Neural progenitor cell (in vitro differentiated cells): ENCODE results near the gene GPC4. TPM values are rescaled to one million over a fixed set of nuclear protein-coding genes. Genes with fewer than 3 reads are reported as not detected.

Source experiments
- DNase-seq: peaks from one replicate; pipeline ENCODE4 v3.0.0-alpha.2; 2016; ENCODE audit warnings: low spot score
- H2AFZ ChIP-seq: fragments of 200-600 bp; sonication (generic); replicated peaks from 2 replicates; pipeline ENCODE4 v1.6.1; 2016; ENCODE audit warnings: antibody characterized with exemption
- H3F3A ChIP-seq: fragments of 200-600 bp; sonication (generic); 2 replicates; pipeline ENCODE4 v1.6.1; 2016; ENCODE audit warnings: antibody characterized with exemption, low read depth
- H3K27ac ChIP-seq: fragments of 200-600 bp; sonication (generic); 2 replicates; pipeline ENCODE4 v1.5.1; 2016; ENCODE audit warnings: mild to moderate bottlenecking
- H3K27me3 ChIP-seq: fragments of 200-600 bp; sonication (generic); 2 replicates; pipeline ENCODE4 v1.6.1; 2016; ENCODE audit warnings: mild to moderate bottlenecking, moderate library complexity
- H3K36me3 ChIP-seq: fragments of 200-600 bp; sonication (generic); 2 replicates; pipeline ENCODE4 v1.5.1; 2016
- H3K4me1 ChIP-seq: fragments of 200-600 bp; sonication (generic); 2 replicates; pipeline ENCODE4 v1.6.1; 2016; ENCODE audit warnings: mixed run types
- H3K4me2 ChIP-seq: fragments of 200-600 bp; sonication (generic); 2 replicates; pipeline ENCODE4 v1.6.1; 2016
- H3K4me3 ChIP-seq: fragments of 200-600 bp; sonication (generic); 2 replicates; pipeline ENCODE4 v1.5.1; 2016
- H3K79me2 ChIP-seq: fragments of 200-600 bp; sonication (generic); 2 replicates; pipeline ENCODE4 v1.6.1; 2016; ENCODE audit warnings: low read depth
- H3K9ac ChIP-seq: fragments of 200-600 bp; sonication (generic); 2 replicates; pipeline ENCODE4 v1.6.1; 2016
- H3K9me3 ChIP-seq: fragments of 200-600 bp; sonication (generic); 2 replicates; pipeline ENCODE4 v1.5.1; 2016; ENCODE audit warnings: low read depth
- H4K20me1 ChIP-seq: fragments of 200-600 bp; sonication (generic); 2 replicates; pipeline ENCODE4 v1.6.1; 2016; ENCODE audit warnings: low read depth
- H3K27ac Mint-ChIP-seq: 3 replicates; pipeline ENCODE4 v1.8.0; 2021; ENCODE audit warnings: mixed read lengths
- H3K27me3 Mint-ChIP-seq: 2 replicates; pipeline ENCODE4 v1.8.0; 2022; ENCODE audit warnings: low read depth, mild to moderate bottlenecking, inconsistent platforms, moderate library complexity, mixed read lengths; ENCODE audit not compliant: insufficient read depth
- H3K36me3 Mint-ChIP-seq: 3 replicates; pipeline ENCODE4 v1.8.0; 2021; ENCODE audit warnings: mixed read lengths
- H3K4me1 Mint-ChIP-seq: 3 replicates; pipeline ENCODE4 v1.8.0; 2021; ENCODE audit warnings: mixed read lengths
- H3K4me3 Mint-ChIP-seq: 3 replicates; pipeline ENCODE4 v1.8.0; 2021; ENCODE audit warnings: mild to moderate bottlenecking, moderate library complexity, mixed read lengths
- H3K9me3 Mint-ChIP-seq: 3 replicates; pipeline ENCODE4 v1.8.0; 2020; ENCODE audit warnings: mixed read lengths
- EZH2 ChIP-seq: fragments of 200-600 bp; sonication (generic); IDR thresholded peaks from 2 replicates; pipeline ENCODE4 v1.6.1; 2017; ENCODE audit warnings: antibody characterized with exemption, mild to moderate bottlenecking, moderate library complexity
- EZH2phosphoT487 ChIP-seq: fragments of 200-600 bp; sonication (generic); IDR thresholded peaks from 2 replicates; pipeline ENCODE4 v1.6.1; 2017; ENCODE audit warnings: antibody characterized with exemption
- total RNA-seq: library from RNA; depleted of rRNA; stranded (reverse); fragments of >200 nt; gene quantifications from 2 replicates; pipeline ENCODE4 v1.2.3, GENCODE V29; 2015; ENCODE audit warnings: low replicate concordance
- TF ChIP-seq, protein P1 (sequence below): fragments of 200-600 bp; sonication (generic); IDR thresholded peaks from 2 replicates; pipeline ENCODE4 v1.5.1; 2017; ENCODE audit warnings: antibody characterized with exemption, mild to moderate bottlenecking

GPC4 gene
- total RNA-seq, 1 donor from 2014 or later, result 23.6 TPM

GRCh38 chrX:133375615-133376340 is 39.5 kb downstream of the GPC4 start:
- Histone ChIP-seq H2AFZ (no peak overlapping the region), H3K27me3 (no peaks in the 10 kb centered on the region), H3K36me3 (no peaks in the 10 kb centered on the region), H3K9ac (no peak overlapping the region), H3K9me3 (no peaks in the 10 kb centered on the region), H3K4me3 (no peak overlapping the region), H3K4me2 (no peak overlapping the region), H3K79me2 (peaks cover 69% of the 10 kb centered on the region), H3K27ac (no peak overlapping the region), H3F3A (peaks cover 7% of the 10 kb centered on the region), H4K20me1 (peaks cover 32% of the 10 kb centered on the region), H3K4me1 (peaks cover 5% of the 10 kb centered on the region)
- Mint-ChIP-seq H3K9me3 (no peaks in the 10 kb centered on the region), H3K4me3 (peak overlapping the region; percentile 20), H3K4me1 (peaks cover 77% of the 10 kb centered on the region), H3K27me3 (peaks cover 2% of the 10 kb centered on the region), H3K36me3 (peaks cover 7% of the 10 kb centered on the region), H3K27ac (peak overlapping the region; percentile 68)
- TF ChIP-seq EZH2phosphoT487 (no peak), EZH2 (no peak)
- TF ChIP-seq, protein P1, sequence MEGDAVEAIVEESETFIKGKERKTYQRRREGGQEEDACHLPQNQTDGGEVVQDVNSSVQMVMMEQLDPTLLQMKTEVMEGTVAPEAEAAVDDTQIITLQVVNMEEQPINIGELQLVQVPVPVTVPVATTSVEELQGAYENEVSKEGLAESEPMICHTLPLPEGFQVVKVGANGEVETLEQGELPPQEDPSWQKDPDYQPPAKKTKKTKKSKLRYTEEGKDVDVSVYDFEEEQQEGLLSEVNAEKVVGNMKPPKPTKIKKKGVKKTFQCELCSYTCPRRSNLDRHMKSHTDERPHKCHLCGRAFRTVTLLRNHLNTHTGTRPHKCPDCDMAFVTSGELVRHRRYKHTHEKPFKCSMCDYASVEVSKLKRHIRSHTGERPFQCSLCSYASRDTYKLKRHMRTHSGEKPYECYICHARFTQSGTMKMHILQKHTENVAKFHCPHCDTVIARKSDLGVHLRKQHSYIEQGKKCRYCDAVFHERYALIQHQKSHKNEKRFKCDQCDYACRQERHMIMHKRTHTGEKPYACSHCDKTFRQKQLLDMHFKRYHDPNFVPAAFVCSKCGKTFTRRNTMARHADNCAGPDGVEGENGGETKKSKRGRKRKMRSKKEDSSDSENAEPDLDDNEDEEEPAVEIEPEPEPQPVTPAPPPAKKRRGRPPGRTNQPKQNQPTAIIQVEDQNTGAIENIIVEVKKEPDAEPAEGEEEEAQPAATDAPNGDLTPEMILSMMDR, result no peak
- peak; percentile 18 for DNase-seq

DNA sequence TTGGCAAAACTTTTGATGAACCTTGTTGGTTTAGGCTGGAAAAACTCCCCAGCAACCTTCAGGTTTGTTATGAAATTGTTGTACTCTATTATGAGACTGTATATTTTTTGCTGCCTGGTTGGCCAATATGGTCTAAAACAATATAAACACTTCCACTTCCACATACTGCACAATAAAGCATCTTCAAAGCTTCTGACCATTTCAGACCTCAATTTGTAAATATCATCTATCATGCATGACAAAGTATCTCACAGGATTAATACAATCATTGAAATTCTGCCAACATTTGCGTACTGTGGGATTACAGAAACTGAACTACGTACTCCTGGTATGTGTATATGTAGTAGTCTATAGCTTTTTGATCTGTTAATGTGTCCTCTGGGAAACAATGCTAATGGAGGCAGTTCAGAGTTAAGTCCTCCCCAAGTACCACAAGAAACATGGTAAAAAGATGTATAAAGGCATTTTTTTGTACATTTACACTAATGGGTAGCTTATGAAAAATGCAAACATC is 40.4 kb downstream of the GPC4 start:
- H2AFZ ChIP-seq, result no peak overlapping the region
- H3K79me2 ChIP-seq, result peaks cover 69% of the 10 kb centered on the region
- no peak overlapping the region for H3K27ac Mint-ChIP-seq
- no peaks in the 10 kb centered on the region for H3K36me3 ChIP-seq
- peaks cover 7% of the 10 kb centered on the region for H3K36me3 Mint-ChIP-seq
- TF ChIP-seq, protein P1, result no peak
- TF ChIP-seq EZH2 (no peak), EZH2phosphoT487 (no peak)
- no peaks in the 10 kb centered on the region for H3K9me3 ChIP-seq
- peaks cover 7% of the 10 kb centered on the region for H3F3A ChIP-seq
- peaks cover 79% of the 10 kb centered on the region for H3K4me1 Mint-ChIP-seq
- no peak overlapping the region for H3K4me3 Mint-ChIP-seq
- peaks cover 14% of the 10 kb centered on the region for H3K4me1 ChIP-seq
- peaks cover 32% of the 10 kb centered on the region for H4K20me1 ChIP-seq
- H3K4me2 ChIP-seq, result no peak overlapping the region
- H3K27me3 ChIP-seq, result no peaks in the 10 kb centered on the region
- H3K9ac ChIP-seq, result no peak overlapping the region
- DNase-seq, result no peak
- H3K27me3 Mint-ChIP-seq, result peaks cover 2% of the 10 kb centered on the region
- no peaks in the 10 kb centered on the region for H3K9me3 Mint-ChIP-seq
- no peak overlapping the region for H3K27ac ChIP-seq
- H3K4me3 ChIP-seq, result no peak overlapping the region

DNA sequence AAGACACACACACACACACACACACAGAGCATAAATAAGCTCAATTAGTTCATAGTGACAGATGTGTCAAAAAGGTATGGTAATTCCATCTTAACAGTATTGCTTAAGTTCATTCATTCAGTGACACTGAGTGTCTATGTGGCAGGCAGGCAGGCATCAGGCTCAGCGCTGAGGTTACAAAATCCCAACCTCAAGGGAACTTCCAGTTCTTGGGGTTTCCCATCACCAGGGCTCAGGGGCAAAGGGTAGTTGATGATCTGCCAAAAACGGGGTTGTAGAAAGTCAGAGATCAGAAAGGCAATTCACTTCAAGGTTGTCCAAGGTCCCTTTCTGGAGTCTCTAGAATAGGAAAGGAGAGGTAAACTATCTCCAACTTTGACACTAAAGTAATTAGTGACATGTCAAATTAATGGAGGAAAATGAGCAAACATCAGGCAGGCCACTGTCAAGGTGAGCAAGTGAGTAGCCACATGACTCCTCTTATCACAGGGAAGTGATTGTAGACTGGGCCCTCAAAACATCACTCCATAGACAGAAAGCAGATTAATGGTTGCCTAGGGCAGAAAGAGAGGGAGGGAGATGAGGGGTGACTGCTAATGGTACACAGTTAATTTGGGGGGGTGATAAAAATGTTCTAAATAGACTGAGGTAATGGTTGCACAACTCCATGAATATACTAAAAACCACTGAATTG is 41.8 kb downstream of the GPC4 start:
- Mint-ChIP-seq H3K27me3 (peaks cover 2% of the 10 kb centered on the region), H3K4me3 (no peak overlapping the region), H3K36me3 (peaks cover 5% of the 10 kb centered on the region), H3K4me1 (peaks cover 84% of the 10 kb centered on the region), H3K9me3 (no peaks in the 10 kb centered on the region), H3K27ac (no peak overlapping the region)
- H2AFZ ChIP-seq, result no peak overlapping the region
- peaks cover 7% of the 10 kb centered on the region for H3F3A ChIP-seq
- no peaks in the 10 kb centered on the region for H3K27me3 ChIP-seq
- H4K20me1 ChIP-seq, result peaks cover 30% of the 10 kb centered on the region
- H3K79me2 ChIP-seq, result peaks cover 70% of the 10 kb centered on the region
- no peaks in the 10 kb centered on the region for H3K9me3 ChIP-seq
- no peak overlapping the region for H3K9ac ChIP-seq
- no peak overlapping the region for H3K4me2 ChIP-seq
- no peak for DNase-seq
- H3K27ac ChIP-seq, result no peak overlapping the region
- TF ChIP-seq EZH2 (no peak), EZH2phosphoT487 (no peak)
- TF ChIP-seq, protein P1, result no peak
- H3K36me3 ChIP-seq, result no peaks in the 10 kb centered on the region
- H3K4me1 ChIP-seq, result peaks cover 21% of the 10 kb centered on the region
- no peak overlapping the region for H3K4me3 ChIP-seq
